ENCODE data around the gene KLHL30.
"Not testable (repeated sequence)": the region's sequence is repeated elsewhere in the genome, so short reads cannot be mapped to it uniquely, and the experiment has no call there.

DNA sequence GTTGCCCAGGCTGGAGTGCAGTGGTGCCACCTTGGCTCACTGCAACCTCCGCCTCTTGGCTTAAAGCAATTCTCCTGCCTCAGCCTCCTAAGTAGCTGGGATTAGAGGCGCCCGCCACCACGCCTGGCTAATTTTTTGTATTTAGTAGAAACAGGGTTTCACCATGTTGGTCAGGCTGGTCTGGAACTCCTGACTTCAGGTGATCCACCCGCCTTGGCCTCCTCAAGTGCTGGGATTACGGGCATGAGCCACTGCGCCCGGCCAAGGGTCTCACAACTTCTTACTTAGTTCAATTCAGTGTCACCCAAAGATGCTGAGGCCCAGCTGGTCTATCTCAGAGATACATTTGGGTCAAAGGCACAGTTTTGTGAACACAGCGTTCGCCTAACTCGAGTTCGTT is 22.8 kb upstream of the KLHL30 start:
- TF ChIP-seq, protein P1, sequence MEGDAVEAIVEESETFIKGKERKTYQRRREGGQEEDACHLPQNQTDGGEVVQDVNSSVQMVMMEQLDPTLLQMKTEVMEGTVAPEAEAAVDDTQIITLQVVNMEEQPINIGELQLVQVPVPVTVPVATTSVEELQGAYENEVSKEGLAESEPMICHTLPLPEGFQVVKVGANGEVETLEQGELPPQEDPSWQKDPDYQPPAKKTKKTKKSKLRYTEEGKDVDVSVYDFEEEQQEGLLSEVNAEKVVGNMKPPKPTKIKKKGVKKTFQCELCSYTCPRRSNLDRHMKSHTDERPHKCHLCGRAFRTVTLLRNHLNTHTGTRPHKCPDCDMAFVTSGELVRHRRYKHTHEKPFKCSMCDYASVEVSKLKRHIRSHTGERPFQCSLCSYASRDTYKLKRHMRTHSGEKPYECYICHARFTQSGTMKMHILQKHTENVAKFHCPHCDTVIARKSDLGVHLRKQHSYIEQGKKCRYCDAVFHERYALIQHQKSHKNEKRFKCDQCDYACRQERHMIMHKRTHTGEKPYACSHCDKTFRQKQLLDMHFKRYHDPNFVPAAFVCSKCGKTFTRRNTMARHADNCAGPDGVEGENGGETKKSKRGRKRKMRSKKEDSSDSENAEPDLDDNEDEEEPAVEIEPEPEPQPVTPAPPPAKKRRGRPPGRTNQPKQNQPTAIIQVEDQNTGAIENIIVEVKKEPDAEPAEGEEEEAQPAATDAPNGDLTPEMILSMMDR (conservative IDR thresholded peaks at IDR 0.05), result not testable (repeated sequence)
- not testable (repeated sequence) for TF ChIP-seq ZFX (IDR thresholded peaks at IDR 0.05)

Measured in C4-2B (cell line).